COR-L47 (cell line): ENCODE measurements around the gene CDH5.

Experiments
- DNase-seq: peaks from one replicate; lab custom pipeline; 2025; lab: John Stamatoyannopoulos, UW

CDH5 gene

DNA sequence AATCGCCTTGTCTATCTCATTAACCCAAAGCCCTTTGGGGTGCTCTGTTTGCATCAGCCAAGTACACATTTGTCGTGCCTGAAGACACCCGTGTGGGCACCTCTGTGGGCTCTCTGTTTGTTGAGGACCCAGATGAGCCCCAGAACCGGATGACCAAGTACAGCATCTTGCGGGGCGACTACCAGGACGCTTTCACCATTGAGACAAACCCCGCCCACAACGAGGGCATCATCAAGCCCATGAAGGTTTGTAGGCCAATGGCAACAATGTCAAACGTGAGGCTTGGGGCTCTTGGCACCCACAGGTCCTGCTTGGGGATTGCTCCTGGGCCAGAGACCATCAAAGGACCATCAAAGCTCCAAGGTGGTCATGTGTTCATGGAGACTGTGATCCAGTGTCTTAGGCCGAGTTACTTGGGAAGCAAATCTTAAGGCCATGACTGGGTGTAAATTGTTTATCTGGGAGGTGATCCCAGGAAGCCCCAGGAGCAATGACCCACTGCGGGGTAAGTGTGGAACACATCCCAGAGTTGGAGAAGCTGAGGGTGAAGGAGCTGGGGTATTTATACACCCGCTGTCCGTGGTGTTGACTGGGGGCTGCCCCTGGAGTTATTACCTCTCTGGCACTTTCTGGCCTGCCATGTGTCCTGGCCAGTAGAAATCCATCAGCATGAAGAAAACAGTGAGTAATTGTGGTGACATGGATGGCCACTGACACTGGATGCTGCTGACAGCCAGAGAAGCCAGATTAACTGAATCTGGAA, 24.0 kb downstream of the CDH5 start:
- no peak for DNase-seq

GRCh38 chr16:66391726-66392670, 25.5 kb downstream of the CDH5 start:
- DNase-seq: no peak

GRCh38 chr16:66395806-66396555, 29.5 kb downstream of the CDH5 start:
- no peak for DNase-seq

DNA sequence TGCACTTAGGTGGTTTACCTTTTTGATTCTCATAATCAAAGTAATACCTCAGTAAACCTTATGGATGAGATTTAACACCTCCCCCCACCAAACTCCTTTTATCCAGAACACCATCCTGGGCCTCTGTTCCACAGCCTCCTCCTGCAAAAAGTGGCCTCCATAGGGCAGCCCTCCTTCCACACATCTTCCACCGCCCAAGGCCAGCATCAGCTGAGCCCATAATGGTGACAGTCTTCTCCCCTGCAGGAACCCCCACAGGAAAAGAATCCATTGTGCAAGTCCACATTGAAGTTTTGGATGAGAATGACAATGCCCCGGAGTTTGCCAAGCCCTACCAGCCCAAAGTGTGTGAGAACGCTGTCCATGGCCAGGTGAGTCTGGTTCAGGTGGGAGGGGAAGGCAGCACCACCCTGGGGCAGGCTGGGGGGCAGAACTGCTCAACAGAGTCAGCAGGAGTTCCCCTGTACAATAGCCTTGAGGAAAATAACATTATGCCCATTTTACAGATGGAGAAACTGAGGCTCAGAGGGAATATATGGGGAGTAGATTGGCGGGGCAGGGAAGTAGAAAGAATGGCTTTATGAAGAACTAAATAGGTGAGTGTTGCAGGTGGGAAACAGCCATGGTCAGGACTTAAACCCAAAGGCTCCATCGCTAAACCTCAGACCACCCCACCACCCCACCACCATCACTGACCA, 31.4 kb downstream of the CDH5 start:
- no peak for DNase-seq

- DNase-seq: no peak
Observed at GRCh38 chr16:66399031-66399430, 32.5 kb downstream of the CDH5 start.

GRCh38 chr16:66399930-66400329, 33.4 kb downstream of the CDH5 start:
- DNase-seq: no peak

DNA sequence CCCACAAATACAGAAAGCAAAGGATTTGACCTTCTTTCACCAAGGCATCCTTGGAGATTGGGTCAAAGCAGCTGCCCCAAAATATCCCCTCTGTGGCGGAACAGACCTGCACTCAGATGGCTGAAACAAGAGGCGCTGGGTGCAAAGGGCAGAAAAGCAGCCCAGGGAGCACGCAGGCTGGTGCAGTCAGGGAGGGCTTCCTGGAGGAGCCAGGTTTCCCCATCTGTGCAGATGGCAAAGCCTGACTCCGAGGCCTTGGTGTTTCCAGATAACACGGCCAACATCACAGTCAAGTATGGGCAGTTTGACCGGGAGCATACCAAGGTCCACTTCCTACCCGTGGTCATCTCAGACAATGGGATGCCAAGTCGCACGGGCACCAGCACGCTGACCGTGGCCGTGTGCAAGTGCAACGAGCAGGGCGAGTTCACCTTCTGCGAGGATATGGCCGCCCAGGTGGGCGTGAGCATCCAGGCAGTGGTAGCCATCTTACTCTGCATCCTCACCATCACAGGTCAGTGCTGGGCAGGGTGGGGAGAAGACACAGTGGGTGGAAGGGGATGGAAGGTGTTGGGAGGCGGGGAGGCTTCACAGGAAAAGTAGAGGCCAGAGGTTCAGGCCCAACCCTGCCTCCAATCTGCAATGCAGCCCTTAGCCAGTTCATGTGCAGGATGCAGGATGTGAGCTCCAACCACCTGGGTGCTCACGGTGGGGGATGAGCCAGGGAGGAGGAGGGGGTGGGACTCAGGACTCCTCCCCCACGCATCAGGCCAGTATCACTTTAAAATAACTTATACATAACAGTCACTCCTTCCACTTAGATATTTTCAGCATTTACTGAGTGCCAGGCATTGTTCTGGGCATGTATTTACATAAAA, 34.3 kb downstream of the CDH5 start:
- DNase-seq: no peak

DNA sequence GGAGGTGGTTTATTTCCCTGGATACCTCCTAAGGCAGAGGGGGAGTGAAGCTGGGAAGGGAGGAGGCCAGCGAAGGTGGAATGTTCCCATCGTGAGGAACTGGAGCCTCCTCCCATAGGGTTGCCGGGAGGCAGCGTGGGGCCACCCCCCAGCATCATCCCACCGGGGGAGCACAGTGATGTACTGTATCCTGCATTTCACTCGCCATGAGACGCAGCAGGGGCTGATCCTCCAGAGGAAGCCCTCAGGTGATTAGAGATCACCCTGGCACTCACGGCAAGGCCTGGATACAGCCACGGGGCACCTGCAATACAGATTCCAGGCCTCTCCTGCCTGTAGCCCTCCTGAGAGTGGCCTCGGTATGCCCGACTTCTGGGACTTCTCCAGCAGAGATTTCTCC, 35.1 kb downstream of the CDH5 start:
- no peak for DNase-seq

DNA sequence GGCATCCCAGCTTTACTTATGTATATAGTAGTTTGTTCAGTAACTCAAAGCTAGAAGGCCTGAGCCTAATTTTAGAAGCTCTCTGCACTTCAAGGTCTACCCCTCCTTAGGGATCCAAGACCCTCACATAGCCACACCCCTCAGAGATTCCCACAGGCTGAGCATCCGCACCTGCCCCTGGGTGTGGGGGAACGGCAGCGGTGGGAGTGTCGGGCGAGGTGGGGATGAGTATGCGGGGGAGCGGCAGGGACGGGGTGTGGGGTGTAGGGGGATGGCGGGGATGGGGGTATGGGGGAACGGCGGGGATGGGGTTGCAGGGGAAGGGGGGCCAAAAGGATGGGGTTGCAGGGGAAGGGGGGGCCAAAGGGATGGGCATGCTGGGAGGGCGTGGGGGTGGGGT, 35.7 kb downstream of the CDH5 start:
- no peak for DNase-seq

GRCh38 chr16:66402591-66403230, 36.2 kb downstream of the CDH5 start:
- DNase-seq: no peak

GRCh38 chr16:66403531-66404145, 37.1 kb downstream of the CDH5 start:
- DNase-seq: no peak

GRCh38 chr16:66405057-66405783, 38.7 kb downstream of the CDH5 start:
- DNase-seq: no peak

DNA sequence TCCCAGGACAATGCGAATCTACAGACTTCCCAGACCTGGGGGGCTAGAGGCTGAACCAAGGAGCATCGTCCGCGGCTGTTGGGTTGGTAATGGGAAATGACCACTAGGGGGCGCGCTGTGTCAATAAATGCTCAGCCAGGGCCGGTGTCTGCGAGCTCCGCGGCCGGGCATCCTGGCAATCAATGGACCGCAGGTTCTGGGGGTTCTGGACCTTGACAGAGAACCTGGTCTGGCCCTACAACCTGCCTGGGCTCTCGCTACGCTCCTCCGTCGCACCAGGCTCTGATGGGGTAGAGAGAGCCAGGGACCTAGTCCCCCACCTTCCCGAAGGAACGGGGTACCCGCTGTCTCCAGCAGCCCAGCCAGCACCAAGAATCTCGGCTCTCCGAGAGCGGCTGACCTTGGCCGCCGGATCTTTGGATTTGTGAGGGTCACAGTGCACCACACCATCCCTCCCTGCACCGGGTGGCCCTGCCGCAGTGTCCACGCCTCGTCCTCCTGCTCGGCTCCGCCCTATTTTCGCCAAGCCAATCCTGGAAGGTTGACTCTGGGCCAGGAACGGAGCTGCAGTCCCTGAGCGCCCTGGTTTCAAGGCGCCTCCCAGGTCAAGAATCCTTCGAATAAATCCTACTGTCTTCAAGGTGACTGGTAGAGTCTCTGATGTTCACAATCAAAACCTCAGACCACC, 40.2 kb downstream of the CDH5 start:
- peak; percentile 67 for DNase-seq

- no peak for DNase-seq
Observed at GRCh38 chr16:66408163-66409048, 41.9 kb downstream of the CDH5 start.

- DNase-seq: no peak
Observed at GRCh38 chr16:66409156-66409555, 42.7 kb downstream of the CDH5 start.

DNA sequence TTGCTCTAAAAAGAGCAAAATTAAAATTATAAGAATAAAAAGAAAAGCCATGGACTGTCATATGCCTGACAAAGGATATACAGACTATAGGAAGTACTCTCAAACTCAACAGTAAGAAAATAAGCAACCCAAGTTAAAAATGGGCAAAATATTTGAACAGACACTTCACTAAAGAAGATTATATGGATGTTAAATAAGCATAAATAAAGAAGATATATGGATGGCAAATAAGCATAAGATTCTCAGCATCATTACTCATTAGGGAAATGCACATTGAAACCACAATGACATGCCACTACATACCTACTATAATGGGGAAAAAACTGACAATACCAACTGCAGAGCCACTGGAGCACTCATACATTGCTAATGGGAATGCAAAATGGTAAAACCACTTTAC, 45.7 kb downstream of the CDH5 start:
- DNase-seq: no peak

DNA sequence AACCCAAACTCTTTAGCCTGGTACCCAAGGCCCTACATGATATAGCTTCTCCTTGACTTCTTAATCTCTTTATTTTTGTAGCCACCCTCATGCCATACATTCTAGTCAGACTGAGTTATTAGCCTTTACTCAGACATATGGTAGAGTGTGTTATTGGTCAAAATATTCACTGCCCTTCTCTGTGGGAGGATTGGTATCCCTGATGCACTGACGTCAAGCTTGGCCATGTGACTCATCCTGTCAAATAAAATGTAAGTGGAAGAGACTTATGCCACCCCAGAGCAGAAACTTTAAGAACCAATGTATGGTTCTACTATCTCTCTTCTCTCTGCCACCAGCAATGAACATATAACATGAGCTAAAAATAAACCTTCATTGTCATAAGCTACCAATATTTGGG, 48.4 kb downstream of the CDH5 start:
- no peak for DNase-seq

GRCh38 chr16:66416136-66416535, 49.6 kb downstream of the CDH5 start:
- DNase-seq: no peak
